ENCODE measurements around the gene ARHGEF11. TPM values are rescaled to one million over a fixed set of nuclear protein-coding genes. Genes with fewer than 3 reads are reported as not detected.

The ARHGEF11 gene
- polyA plus RNA-seq, 4 donors: 13.2 to 31.5 (median 18.0) TPM

DNA sequence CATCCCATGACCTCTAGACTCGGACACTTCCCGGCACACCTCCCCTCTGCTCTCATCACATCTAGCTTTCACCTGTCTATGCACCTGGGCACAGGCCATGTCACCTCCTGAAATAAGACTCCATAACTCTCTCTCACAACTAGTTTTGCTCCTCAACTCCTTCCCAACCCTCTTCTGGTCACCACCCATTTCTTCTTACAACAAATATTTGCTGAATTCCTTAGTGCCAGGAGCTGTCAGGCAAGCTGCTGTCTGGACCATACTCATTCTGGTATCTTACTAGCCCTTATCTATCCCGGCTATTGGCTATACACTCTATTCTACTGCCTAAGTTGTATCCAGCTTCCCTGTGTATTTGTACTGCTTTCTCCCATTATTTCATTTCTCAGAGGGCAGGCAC lies 76.0 kb downstream of the ARHGEF11 start:
- 69 to 91% (median 88%) methylated on average over 3 of the region's 3 CpGs for WGBS, 3 donors
- DNase-seq: no peak

DNA sequence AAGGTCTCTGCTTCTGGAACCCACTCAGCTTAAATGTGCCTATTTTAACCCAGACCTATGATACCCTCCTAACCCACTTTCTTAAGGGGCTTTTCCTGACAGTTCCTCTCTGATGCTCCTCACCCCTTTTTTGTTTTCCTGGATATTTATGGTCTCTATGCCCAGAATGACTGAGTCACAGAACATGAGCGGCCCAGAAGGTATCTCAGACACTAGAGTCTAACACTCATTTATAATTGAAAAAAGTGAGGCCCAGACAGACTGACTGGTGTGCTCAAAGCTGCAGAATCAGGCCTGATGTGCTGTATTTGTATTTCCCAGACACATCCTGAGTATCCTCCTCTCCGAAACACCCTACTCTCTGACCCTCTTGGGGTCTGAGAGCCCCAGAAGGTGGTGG lies 81.1 kb downstream of the ARHGEF11 start:
- no peaks in the 10 kb centered on the region for H3K9me3 ChIP-seq (ENCODE audit: control insufficient read depth in 2 of 2, insufficient read depth in 1 of 2, low read depth in 1 of 2, low read length in 1 of 2)
- no peak overlapping the region for H3K27ac ChIP-seq (ENCODE audit: low read depth in 1 of 3, low read length in 2 of 3)
- H3K27me3 ChIP-seq (ENCODE audit: control insufficient read depth in 3 of 3, insufficient read depth in 3 of 3, low read length in 3 of 3): no peaks in the 10 kb centered on the region
- no peak for DNase-seq
- H3K4me3 ChIP-seq (ENCODE audit: low read depth in 1 of 3, low read length in 3 of 3): no peak overlapping the region
- no peaks in the 10 kb centered on the region for H3K4me1 ChIP-seq (ENCODE audit: control insufficient read depth in 3 of 3, insufficient read depth in 2 of 3, low read depth in 1 of 3, low read length in 2 of 3)
- H3K36me3 ChIP-seq (ENCODE audit: control insufficient read depth in 3 of 3, insufficient read depth in 2 of 3, low read depth in 1 of 3, low read length in 3 of 3): peaks cover 12 to 53% (median 17%) of the 10 kb centered on the region in 3 donors
- no peak for FAIRE-seq
- WGBS, 3 donors: 90 to 96% (median 92%) methylated on average over 2 of the region's 2 CpGs

More for the DNA sequence above, 76.0 kb downstream of the ARHGEF11 start:
- Histone ChIP-seq H3K36me3 (ENCODE audit: control insufficient read depth in 3 of 3, insufficient read depth in 2 of 3, low read depth in 1 of 3, low read length in 3 of 3) (peaks cover 11 to 29% (median 26%) of the 10 kb centered on the region in 3 donors), H3K27me3 (ENCODE audit: control insufficient read depth in 3 of 3, insufficient read depth in 3 of 3, low read length in 3 of 3) (no peaks in the 10 kb centered on the region), H3K9me3 (ENCODE audit: control insufficient read depth in 2 of 2, insufficient read depth in 1 of 2, low read depth in 1 of 2, low read length in 1 of 2) (no peaks in the 10 kb centered on the region), H3K4me3 (ENCODE audit: low read depth in 1 of 3, low read length in 3 of 3) (no peak overlapping the region), H3K4me1 (ENCODE audit: control insufficient read depth in 3 of 3, insufficient read depth in 2 of 3, low read depth in 1 of 3, low read length in 2 of 3) (no peaks in the 10 kb centered on the region), H3K27ac (ENCODE audit: low read depth in 1 of 3, low read length in 2 of 3) (no peak overlapping the region)
- FAIRE-seq: no peak

DNA sequence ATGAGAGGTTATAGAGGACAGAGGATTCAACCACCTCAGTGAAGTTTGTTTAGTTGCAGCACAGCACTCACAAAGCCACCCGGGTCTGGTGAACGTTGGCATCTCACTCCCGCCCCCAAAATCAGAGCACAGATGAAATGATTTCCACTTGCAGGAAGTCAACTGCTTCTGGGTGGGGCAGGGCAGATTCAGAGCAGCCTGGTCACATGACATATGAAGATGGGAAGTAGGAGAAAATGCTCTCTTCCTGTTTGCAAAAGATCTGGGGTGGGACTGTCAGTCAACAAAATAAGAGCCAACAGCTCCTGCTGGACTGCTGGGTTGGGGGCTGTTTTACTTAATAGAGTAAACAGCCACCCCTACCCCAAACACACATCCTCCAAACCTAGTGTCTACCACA lies 81.9 kb downstream of the ARHGEF11 start:
- Histone ChIP-seq H3K36me3 (ENCODE audit: control insufficient read depth in 3 of 3, insufficient read depth in 2 of 3, low read depth in 1 of 3, low read length in 3 of 3) (peaks cover 12 to 53% (median 12%) of the 10 kb centered on the region in 3 donors), H3K27me3 (ENCODE audit: control insufficient read depth in 3 of 3, insufficient read depth in 3 of 3, low read length in 3 of 3) (no peaks in the 10 kb centered on the region), H3K4me3 (ENCODE audit: low read depth in 1 of 3, low read length in 3 of 3) (no peak overlapping the region), H3K27ac (ENCODE audit: low read depth in 1 of 3, low read length in 2 of 3) (no peak overlapping the region), H3K9me3 (ENCODE audit: control insufficient read depth in 2 of 2, insufficient read depth in 1 of 2, low read depth in 1 of 2, low read length in 1 of 2) (no peaks in the 10 kb centered on the region), H3K4me1 (ENCODE audit: control insufficient read depth in 3 of 3, insufficient read depth in 2 of 3, low read depth in 1 of 3, low read length in 2 of 3) (no peaks in the 10 kb centered on the region)
- peak in 1 of 2 donors; percentile 3 for DNase-seq
- FAIRE-seq: no peak
- WGBS, 3 donors: 48 to 55% (median 50%) methylated on average over 3 of the region's 3 CpGs

DNA sequence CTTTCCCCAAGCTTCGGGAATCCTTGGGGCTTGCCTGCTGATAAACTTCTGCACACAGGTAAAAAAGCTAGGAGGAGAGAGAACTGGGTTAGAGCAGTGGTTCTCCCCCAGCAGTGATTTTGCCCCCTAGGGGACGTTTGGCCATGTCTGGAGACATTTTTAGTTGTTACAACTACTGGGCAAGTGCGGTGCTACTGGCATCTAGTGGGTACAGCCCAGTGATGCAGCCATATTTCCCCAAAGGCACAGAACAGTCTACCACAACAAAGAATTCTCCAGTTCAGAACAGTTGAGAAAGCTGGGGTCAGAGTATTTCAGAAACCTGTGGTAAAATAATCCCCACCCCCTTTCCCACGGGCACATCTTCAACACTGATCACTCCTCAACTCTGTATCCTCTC lies 83.8 kb downstream of the ARHGEF11 start:
- Histone ChIP-seq H3K27ac (ENCODE audit: low read depth in 1 of 3, low read length in 2 of 3) (no peak overlapping the region), H3K27me3 (ENCODE audit: control insufficient read depth in 3 of 3, insufficient read depth in 3 of 3, low read length in 3 of 3) (no peaks in the 10 kb centered on the region), H3K36me3 (ENCODE audit: control insufficient read depth in 3 of 3, insufficient read depth in 2 of 3, low read depth in 1 of 3, low read length in 3 of 3) (peaks cover 10 to 57% (median 17%) of the 10 kb centered on the region in 3 donors), H3K4me1 (ENCODE audit: control insufficient read depth in 3 of 3, insufficient read depth in 2 of 3, low read depth in 1 of 3, low read length in 2 of 3) (no peaks in the 10 kb centered on the region), H3K4me3 (ENCODE audit: low read depth in 1 of 3, low read length in 3 of 3) (no peak overlapping the region), H3K9me3 (ENCODE audit: control insufficient read depth in 2 of 2, insufficient read depth in 1 of 2, low read depth in 1 of 2, low read length in 1 of 2) (no peaks in the 10 kb centered on the region)
- FAIRE-seq (no peak), DNase-seq (no peak)
- WGBS, 3 donors: 66 to 79% (median 67%) methylated on average over 4 of the region's 4 CpGs

DNA sequence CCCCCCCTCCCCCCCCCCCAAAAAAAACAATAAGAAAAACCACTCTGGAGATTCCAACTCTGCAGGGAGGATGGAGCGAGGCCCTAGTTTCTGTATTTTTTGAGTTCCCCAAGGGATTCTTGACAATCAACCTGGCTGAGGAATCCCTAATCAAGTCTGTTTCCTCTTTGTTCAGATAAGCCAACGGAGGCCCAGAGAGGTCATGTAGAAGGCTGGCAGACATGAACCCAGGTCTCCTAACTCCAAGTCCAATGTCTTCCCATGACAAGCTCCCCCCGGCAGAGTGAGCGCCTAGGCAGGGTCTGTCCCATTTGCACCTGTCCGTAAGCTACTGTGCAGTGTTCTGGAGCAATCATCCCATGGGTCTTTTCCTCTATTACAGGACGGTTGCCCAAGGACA lies 85.6 kb downstream of the ARHGEF11 start:
- Histone ChIP-seq H3K27me3 (ENCODE audit: control insufficient read depth in 3 of 3, insufficient read depth in 3 of 3, low read length in 3 of 3) (no peaks in the 10 kb centered on the region), H3K36me3 (ENCODE audit: control insufficient read depth in 3 of 3, insufficient read depth in 2 of 3, low read depth in 1 of 3, low read length in 3 of 3) (peaks cover 7 to 73% (median 21%) of the 10 kb centered on the region in 3 donors), H3K4me3 (ENCODE audit: low read depth in 1 of 3, low read length in 3 of 3) (no peak overlapping the region), H3K4me1 (ENCODE audit: control insufficient read depth in 3 of 3, insufficient read depth in 2 of 3, low read depth in 1 of 3, low read length in 2 of 3) (no peaks in the 10 kb centered on the region), H3K27ac (ENCODE audit: low read depth in 1 of 3, low read length in 2 of 3) (no peak overlapping the region), H3K9me3 (ENCODE audit: control insufficient read depth in 2 of 2, insufficient read depth in 1 of 2, low read depth in 1 of 2, low read length in 1 of 2) (no peaks in the 10 kb centered on the region)
- 89 to 96% (median 89%) methylated on average over 6 of the region's 6 CpGs for WGBS, 3 donors
- FAIRE-seq (no peak), DNase-seq (no peak)

DNA sequence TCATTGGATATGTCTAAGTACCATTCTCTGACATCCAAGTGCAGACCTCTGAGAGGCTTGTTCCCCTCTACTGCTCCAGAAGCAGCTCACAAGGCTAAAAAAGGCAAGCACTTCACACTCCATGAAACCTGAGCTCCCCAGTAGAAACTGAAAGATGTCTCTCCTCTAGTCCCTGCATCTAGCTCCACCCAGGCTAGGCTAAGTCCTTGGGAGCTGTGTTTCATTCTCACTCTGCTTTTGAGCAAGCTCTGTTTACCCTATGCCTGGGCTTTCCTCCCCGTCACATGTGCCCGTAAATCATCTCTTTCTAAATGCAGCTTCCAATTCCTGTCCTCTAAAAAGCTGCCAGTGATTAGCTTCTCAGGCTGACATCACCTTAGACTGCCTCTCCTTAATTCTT lies 86.1 kb downstream of the ARHGEF11 start:
- no peak overlapping the region for H3K4me3 ChIP-seq (ENCODE audit: low read depth in 1 of 3, low read length in 3 of 3)
- DNase-seq (no peak), FAIRE-seq (no peak)
- WGBS, 3 donors: 61 to 90% (median 88%) methylated on average over 2 of the region's 2 CpGs
- H3K27ac ChIP-seq (ENCODE audit: low read depth in 1 of 3, low read length in 2 of 3): no peak overlapping the region
- H3K27me3 ChIP-seq (ENCODE audit: control insufficient read depth in 3 of 3, insufficient read depth in 3 of 3, low read length in 3 of 3): no peaks in the 10 kb centered on the region
- H3K4me1 ChIP-seq (ENCODE audit: control insufficient read depth in 3 of 3, insufficient read depth in 2 of 3, low read depth in 1 of 3, low read length in 2 of 3): no peaks in the 10 kb centered on the region
- no peaks in the 10 kb centered on the region for H3K9me3 ChIP-seq (ENCODE audit: control insufficient read depth in 2 of 2, insufficient read depth in 1 of 2, low read depth in 1 of 2, low read length in 1 of 2)
- peaks cover 7 to 74% (median 21%) of the 10 kb centered on the region in 3 donors for H3K36me3 ChIP-seq (ENCODE audit: control insufficient read depth in 3 of 3, insufficient read depth in 2 of 3, low read depth in 1 of 3, low read length in 3 of 3)

DNA sequence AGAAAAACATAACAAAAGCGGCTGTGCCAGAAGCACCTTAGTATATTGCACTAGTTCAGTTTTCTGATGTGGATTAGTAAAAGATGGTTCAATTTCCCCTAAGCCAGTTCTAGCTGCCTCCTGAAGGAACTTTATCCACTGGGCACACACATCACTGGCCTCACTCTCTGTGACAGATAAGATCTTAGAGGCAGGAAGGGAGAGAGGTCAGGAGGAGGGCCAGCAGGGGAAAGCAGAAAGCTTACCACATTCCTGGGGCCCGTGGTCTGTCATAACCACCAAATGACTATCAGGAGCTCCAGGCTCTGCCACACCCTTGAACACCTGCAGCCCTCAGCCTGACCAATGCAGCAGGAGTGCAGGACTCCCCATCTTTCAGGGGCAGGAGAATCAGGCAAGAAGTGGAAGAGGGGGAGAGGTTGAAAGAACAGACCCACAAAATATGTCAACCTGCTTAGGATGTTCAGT lies 87.3 kb downstream of the ARHGEF11 start:
- H3K36me3 ChIP-seq (ENCODE audit: control insufficient read depth in 3 of 3, insufficient read depth in 2 of 3, low read depth in 1 of 3, low read length in 3 of 3): peaks cover 7 to 75% (median 21%) of the 10 kb centered on the region in 3 donors
- H3K4me3 ChIP-seq (ENCODE audit: low read depth in 1 of 3, low read length in 3 of 3): no peak overlapping the region
- DNase-seq (peak in 1 of 2 donors; percentile 34), FAIRE-seq (no peak)
- H3K4me1 ChIP-seq (ENCODE audit: control insufficient read depth in 3 of 3, insufficient read depth in 2 of 3, low read depth in 1 of 3, low read length in 2 of 3): no peaks in the 10 kb centered on the region
- 52 to 62% (median 56%) methylated on average over 2 of the region's 2 CpGs for whole genome bisulfite sequencing, 3 donors
- H3K27ac ChIP-seq (ENCODE audit: low read depth in 1 of 3, low read length in 2 of 3): peak overlapping the region in 1 of 3 donors; percentile 6
- H3K27me3 ChIP-seq (ENCODE audit: control insufficient read depth in 3 of 3, insufficient read depth in 3 of 3, low read length in 3 of 3): no peaks in the 10 kb centered on the region
- H3K9me3 ChIP-seq (ENCODE audit: control insufficient read depth in 2 of 2, insufficient read depth in 1 of 2, low read depth in 1 of 2, low read length in 1 of 2): no peaks in the 10 kb centered on the region

DNA sequence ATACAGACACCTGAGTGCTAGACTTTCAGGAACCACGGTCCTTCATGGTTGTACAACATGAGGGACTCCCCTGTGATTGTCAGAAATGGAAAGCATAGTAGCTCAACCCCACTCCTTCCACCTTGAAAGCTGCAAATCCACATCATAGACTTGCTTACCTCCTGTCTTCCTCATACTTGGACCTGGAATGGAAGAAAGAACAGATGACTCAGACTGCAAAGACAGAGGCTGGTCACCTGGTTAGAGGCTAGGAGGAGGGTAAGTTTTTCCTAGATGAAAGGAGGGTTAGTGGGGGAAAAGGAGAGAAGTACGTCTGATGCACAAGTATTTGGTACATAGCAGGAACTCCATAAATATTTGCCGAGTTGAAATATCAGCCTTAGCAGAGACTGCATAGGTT lies 87.9 kb downstream of the ARHGEF11 start:
- Histone ChIP-seq H3K9me3 (ENCODE audit: control insufficient read depth in 2 of 2, insufficient read depth in 1 of 2, low read depth in 1 of 2, low read length in 1 of 2) (no peaks in the 10 kb centered on the region), H3K36me3 (ENCODE audit: control insufficient read depth in 3 of 3, insufficient read depth in 2 of 3, low read depth in 1 of 3, low read length in 3 of 3) (peaks cover 6 to 75% (median 17%) of the 10 kb centered on the region in 3 donors), H3K27me3 (ENCODE audit: control insufficient read depth in 3 of 3, insufficient read depth in 3 of 3, low read length in 3 of 3) (no peaks in the 10 kb centered on the region), H3K4me3 (ENCODE audit: low read depth in 1 of 3, low read length in 3 of 3) (no peak overlapping the region), H3K4me1 (ENCODE audit: control insufficient read depth in 3 of 3, insufficient read depth in 2 of 3, low read depth in 1 of 3, low read length in 2 of 3) (no peaks in the 10 kb centered on the region), H3K27ac (ENCODE audit: low read depth in 1 of 3, low read length in 2 of 3) (peak overlapping the region in 1 of 3 donors; percentile 6)
- WGBS, 3 donors: 78 to 86% (median 81%) methylated on average over 3 of the region's 3 CpGs
- DNase-seq (no peak), FAIRE-seq (no peak)

DNA sequence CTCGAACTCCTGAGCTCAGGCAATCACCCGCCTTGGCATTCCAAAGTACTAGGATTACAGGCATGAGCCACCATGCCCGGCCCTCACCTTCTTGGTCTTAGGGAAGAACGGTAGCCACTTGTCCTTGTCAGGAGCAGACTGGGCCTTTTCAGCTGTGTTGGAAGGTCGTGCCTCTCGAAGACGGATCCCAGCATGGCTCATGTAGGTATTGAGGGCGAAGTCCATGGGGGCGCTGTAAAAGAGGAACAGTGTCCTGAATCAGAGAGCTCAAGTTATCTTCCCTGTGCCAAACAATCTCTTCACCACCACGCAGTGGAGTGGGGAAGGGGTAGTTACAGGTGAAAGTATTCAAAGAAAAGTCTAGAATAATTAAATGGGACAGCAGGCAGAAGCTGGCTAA lies 89.2 kb downstream of the ARHGEF11 start:
- peak; percentile 25 to 63 for DNase-seq
- Histone ChIP-seq H3K27me3 (ENCODE audit: control insufficient read depth in 3 of 3, insufficient read depth in 3 of 3, low read length in 3 of 3) (no peaks in the 10 kb centered on the region), H3K9me3 (ENCODE audit: control insufficient read depth in 2 of 2, insufficient read depth in 1 of 2, low read depth in 1 of 2, low read length in 1 of 2) (no peaks in the 10 kb centered on the region), H3K36me3 (ENCODE audit: control insufficient read depth in 3 of 3, insufficient read depth in 2 of 3, low read depth in 1 of 3, low read length in 3 of 3) (peaks cover 6 to 74% (median 12%) of the 10 kb centered on the region in 3 donors), H3K27ac (ENCODE audit: low read depth in 1 of 3, low read length in 2 of 3) (no peak overlapping the region), H3K4me3 (ENCODE audit: low read depth in 1 of 3, low read length in 3 of 3) (no peak overlapping the region), H3K4me1 (ENCODE audit: control insufficient read depth in 3 of 3, insufficient read depth in 2 of 3, low read depth in 1 of 3, low read length in 2 of 3) (no peaks in the 10 kb centered on the region)
- 56 to 78% (median 58%) methylated on average over 10 of the region's 10 CpGs for WGBS, 3 donors
- FAIRE-seq: no peak

Measured in small intestine (tissue), 7 donors.